Measurements from ENCODE around the gene MYO9A.

- no peak for TF ChIP-seq CTCF (IDR thresholded peaks at IDR 0.05; ENCODE audit: insufficient read depth, low read length)
- TF ChIP-seq REST (IDR thresholded peaks at IDR 0.05; ENCODE audit: insufficient replicate concordance, low read depth) = no peak
- TF ChIP-seq POLR2AphosphoS5 (IDR thresholded peaks at IDR 0.05; ENCODE audit: low read depth) = no peak
- no peak for TF ChIP-seq GABPA (IDR thresholded peaks at IDR 0.05; ENCODE audit: low read depth)
- no peak for TF ChIP-seq SPI1 (IDR thresholded peaks at IDR 0.05; ENCODE audit: borderline replicate concordance, low read depth)
These were observed 180.2 kb downstream of the MYO9A start for GRCh38 chr15:71937650-71938311.
